GM12875 (cell line): Measurements from ENCODE around the gene HK1.
"Not testable (repeated sequence)": the region's sequence is repeated elsewhere in the genome, so short reads cannot be mapped to it uniquely, and the experiment has no call there.

Experiments
- H3K4me3 ChIP-seq: one replicate; pipeline ENCODE4 v1.5.1; 2011; ENCODE audit warnings: low read depth, low read length, control low read depth
- TF ChIP-seq, protein P1 (sequence below): IDR thresholded peaks from 2 replicates; pipeline ENCODE4 v1.5.1; 2011; ENCODE audit warnings: low read depth, mild to moderate bottlenecking, control low read depth, inconsistent platforms, low read length, moderate library complexity, borderline replicate concordance; ENCODE audit not compliant: insufficient read depth

Gene HK1

DNA sequence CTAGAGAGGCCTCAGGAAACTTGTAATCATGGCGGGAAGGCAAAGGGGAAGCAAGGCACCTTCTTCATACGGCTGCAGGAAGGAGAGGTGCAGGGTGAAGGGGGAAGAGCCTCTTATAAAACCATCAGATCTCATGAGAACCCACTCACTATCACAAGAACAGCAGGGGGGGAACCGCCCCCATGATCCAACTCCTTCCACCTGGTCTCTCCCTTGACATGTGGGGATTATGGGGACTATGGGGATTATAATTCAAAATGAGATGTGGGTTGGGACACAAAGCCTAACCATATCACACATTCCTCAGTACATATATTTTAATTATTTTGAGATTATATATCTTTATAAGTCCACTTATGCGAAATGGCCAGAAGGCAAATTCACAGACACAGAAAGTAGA is 8.9 kb downstream of the HK1 start:
- no peak overlapping the region for H3K4me3 ChIP-seq
- TF ChIP-seq, protein P1, sequence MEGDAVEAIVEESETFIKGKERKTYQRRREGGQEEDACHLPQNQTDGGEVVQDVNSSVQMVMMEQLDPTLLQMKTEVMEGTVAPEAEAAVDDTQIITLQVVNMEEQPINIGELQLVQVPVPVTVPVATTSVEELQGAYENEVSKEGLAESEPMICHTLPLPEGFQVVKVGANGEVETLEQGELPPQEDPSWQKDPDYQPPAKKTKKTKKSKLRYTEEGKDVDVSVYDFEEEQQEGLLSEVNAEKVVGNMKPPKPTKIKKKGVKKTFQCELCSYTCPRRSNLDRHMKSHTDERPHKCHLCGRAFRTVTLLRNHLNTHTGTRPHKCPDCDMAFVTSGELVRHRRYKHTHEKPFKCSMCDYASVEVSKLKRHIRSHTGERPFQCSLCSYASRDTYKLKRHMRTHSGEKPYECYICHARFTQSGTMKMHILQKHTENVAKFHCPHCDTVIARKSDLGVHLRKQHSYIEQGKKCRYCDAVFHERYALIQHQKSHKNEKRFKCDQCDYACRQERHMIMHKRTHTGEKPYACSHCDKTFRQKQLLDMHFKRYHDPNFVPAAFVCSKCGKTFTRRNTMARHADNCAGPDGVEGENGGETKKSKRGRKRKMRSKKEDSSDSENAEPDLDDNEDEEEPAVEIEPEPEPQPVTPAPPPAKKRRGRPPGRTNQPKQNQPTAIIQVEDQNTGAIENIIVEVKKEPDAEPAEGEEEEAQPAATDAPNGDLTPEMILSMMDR = no peak

DNA sequence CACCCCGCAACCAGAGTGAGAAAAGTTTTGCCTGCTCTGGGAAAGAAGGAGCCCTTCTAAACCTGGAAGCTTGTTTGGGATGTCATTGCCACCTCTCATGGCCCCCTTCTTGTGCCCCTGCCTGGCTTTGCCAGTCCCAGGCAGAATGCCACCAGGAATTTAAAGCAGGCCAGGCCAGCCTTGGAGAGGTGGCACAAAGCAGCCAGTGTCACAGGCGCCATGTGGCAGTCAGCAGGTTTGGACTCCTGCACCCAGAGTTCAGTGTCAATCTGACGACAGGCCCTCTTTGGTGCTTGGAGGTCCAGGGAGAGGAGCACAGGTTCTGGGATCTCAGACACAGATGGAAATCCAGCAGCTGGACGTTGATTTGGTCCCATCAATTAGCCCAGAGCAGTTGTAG is 12.7 kb downstream of the HK1 start:
- TF ChIP-seq, protein P1 = no peak
- no peak overlapping the region for H3K4me3 ChIP-seq

DNA sequence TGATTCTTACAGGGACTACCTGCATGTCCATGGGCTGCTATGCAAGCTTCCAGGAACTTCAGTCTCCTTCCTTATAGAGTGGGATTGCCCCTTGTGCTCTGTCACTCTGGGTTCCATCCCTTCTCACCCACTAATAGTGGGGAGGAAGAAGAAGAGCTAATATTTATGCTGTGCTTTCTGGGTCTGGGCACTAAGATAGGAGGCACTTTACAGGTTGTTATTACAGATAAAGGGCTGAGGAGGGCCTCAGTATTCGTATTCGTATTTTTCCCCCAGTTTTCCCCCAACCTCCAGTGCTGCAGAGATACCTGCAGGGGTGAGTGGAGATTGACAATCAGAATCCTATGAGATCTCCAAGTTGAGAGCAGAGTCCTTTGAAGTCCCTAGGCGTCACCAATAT is 14.2 kb downstream of the HK1 start:
- TF ChIP-seq, protein P1 = no peak
- no peak overlapping the region for H3K4me3 ChIP-seq

DNA sequence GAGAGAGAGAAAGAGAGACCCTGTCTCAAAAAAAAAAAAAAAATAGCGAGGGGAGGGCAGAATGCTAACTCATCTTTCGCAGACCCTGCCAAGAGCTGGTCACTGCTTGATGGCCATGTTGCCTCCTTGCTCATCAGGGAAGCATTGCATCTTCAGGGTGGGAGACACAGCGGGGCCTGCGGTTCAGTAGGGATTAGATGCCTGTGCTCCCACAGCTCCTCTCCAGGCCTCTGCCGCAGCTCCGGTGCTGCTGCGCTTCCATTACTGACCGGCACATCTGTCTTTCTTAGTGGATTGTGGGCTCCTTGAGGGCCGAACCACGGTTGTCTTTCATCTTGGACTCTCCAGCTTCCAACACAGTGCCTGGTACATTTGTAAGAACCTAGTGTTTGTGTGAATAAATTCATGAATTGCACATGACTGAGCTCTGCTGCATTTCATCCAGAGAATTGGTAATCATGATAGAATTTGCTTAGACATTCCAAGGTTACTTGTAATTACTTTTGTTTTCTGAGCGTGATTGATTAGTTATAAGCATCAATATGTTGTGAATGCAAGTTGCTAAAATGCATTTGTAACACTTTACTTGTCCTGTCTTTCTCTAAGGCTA is 16.8 kb downstream of the HK1 start:
- no peak overlapping the region for H3K4me3 ChIP-seq
- TF ChIP-seq, protein P1 = no peak

DNA sequence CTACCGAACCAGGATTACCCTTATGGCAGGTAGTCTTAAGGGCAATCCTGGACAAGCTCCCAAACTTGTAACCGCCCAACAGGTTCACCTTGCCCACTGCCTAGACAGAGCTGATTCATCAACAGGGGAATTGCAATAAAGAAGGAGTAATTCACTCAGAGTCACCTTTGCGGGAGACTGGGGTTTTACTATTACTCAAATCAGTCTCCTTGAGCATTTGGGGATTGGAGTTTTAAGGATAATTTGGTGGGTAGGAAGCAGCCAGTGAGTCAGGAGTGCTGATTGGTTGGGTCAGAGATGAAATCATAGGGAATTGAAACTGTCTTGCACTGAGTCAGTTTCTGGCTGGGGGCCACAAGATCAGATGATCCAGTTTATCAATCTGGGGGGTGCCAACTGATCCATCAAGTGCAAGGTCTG is 25.3 kb downstream of the HK1 start:
- TF ChIP-seq, protein P1 = no peak
- H3K4me3 ChIP-seq = no peak overlapping the region

DNA sequence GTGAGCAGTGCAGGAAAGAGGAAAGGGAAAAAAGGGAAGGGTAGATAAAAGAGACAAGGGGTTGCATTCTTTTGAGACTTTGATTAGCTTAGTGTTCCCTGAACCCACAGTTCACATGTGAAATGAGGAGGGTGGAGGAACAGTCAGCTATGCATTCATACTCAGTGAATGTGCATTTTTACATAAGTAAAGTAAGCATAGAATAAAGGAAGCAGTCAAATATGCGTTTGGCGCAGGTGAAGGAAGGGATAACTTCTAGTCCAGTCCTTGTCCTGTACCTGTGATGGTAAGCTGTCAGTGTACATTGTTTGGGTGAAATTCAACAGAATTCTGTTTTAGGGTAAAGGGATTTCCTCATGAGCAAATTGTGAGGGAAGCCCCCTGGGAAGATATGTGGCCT is 28.1 kb downstream of the HK1 start:
- H3K4me3 ChIP-seq = no peak overlapping the region
- TF ChIP-seq, protein P1 = no peak

DNA sequence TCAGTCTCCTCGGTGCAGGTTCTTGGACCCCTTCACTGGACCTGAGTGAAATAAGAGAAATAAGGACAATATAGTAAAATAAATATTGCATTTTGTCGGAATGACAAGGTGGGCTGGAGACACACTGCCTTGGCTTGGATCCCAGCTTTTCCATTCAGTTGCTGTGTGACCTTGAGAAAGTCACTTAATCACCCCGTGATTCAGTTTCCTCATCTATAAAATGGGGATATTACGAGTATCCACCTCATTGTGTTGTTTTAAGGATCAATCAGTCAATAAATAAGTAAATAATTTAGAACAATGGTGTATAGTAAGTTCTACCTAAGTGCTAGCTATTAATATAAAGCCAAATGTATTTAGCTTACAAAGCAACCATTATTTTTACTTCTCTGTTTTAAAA is 29.1 kb downstream of the HK1 start:
- H3K4me3 ChIP-seq = no peak overlapping the region
- TF ChIP-seq, protein P1 = no peak

DNA sequence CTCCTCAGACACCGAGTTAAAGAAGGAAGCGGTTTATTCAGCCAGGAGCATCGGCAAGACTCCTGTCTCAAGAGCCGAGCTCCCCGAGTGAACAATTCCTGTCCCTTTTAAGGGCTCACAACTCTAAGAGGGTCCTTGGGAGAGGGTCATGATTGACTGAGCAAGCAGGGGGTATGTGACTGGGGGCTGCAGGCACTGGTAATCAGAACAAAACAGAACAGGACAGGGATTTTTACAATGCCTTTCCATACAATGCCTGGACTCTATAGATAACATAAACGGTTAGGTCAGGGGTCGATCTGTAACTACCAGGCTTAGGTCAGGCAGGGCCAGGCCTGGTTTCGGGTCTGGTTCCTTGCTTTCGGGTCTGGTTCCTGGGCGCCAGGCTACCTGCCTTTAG is 30.0 kb downstream of the HK1 start:
- H3K4me3 ChIP-seq = not testable (repeated sequence)
